Measurements from ENCODE around the gene PAPPA2. TPM values are rescaled to one million over a fixed set of nuclear protein-coding genes. Genes with fewer than 3 reads are reported as not detected.

PAPPA2 gene
- total RNA-seq, 2 donors from 2014 or later = 1.3 TPM; not detected in 1

- H3K27me3 ChIP-seq (ENCODE audit: control insufficient read depth, insufficient read depth, low read length, poor library complexity, severe bottlenecking) = no peaks in the 10 kb centered on the region
- Mint-ChIP-seq H3K9me3 (no peaks in the 10 kb centered on the region), H3K27me3 (ENCODE audit: insufficient read depth) (no peaks in the 10 kb centered on the region), H3K4me1 (peaks cover 2% of the 10 kb centered on the region), H3K27ac (no peak overlapping the region), H3K4me3 (no peak overlapping the region), H3K36me3 (ENCODE audit: low read depth) (no peaks in the 10 kb centered on the region)
- H3K9me3 ChIP-seq (ENCODE audit: control insufficient read depth, low read length) = no peaks in the 10 kb centered on the region
- no peak overlapping the region for H3K27ac ChIP-seq (ENCODE audit: low read depth, low read length)
- DNase-seq = no peak
- TF ChIP-seq CTCF (conservative IDR thresholded peaks at IDR 0.05) = no peak
- H3K4me1 ChIP-seq (ENCODE audit: control insufficient read depth, insufficient read depth, low read length) = no peaks in the 10 kb centered on the region
- no peak overlapping the region for H3K4me3 ChIP-seq (ENCODE audit: low read length)
- H3K9ac ChIP-seq (ENCODE audit: extremely low read depth, low read length, poor library complexity, severe bottlenecking) = no peak overlapping the region
- no peaks in the 10 kb centered on the region for H3K36me3 ChIP-seq (ENCODE audit: control insufficient read depth, insufficient read depth, low read length)
Measured at GRCh38 chr1:176512966-176513365, 50.0 kb downstream of the PAPPA2 start.

- no peak overlapping the region for H3K27ac ChIP-seq (ENCODE audit: low read depth, low read length)
- no peaks in the 10 kb centered on the region for H3K27me3 Mint-ChIP-seq (ENCODE audit: insufficient read depth)
Measured at GRCh38 chr1:176515310-176515709, 52.3 kb downstream of the PAPPA2 start.

GRCh38 chr1:176517484-176517883, 54.5 kb downstream of the PAPPA2 start:
- Mint-ChIP-seq H3K4me3 (no peak overlapping the region), H3K9me3 (no peaks in the 10 kb centered on the region), H3K4me1 (no peaks in the 10 kb centered on the region), H3K27me3 (ENCODE audit: insufficient read depth) (no peaks in the 10 kb centered on the region), H3K27ac (no peak overlapping the region), H3K36me3 (ENCODE audit: low read depth) (no peaks in the 10 kb centered on the region)
- H3K36me3 ChIP-seq (ENCODE audit: control insufficient read depth, insufficient read depth, low read length) = no peaks in the 10 kb centered on the region
- WGBS, 2 experiments (ENCODE audit: insufficient coverage in 1 of 2, insufficient read length in 1 of 2) = 89 to 90% methylated on average over 4 of the region's 4 CpGs
- no peak overlapping the region for H3K4me3 ChIP-seq (ENCODE audit: low read length)
- H3K27ac ChIP-seq (ENCODE audit: low read depth, low read length) = no peak overlapping the region
- H3K9ac ChIP-seq (ENCODE audit: extremely low read depth, low read length, poor library complexity, severe bottlenecking) = no peak overlapping the region
- no peaks in the 10 kb centered on the region for H3K4me1 ChIP-seq (ENCODE audit: control insufficient read depth, insufficient read depth, low read length)
- peak; percentile 55 for DNase-seq
- no peak for TF ChIP-seq CTCF (conservative IDR thresholded peaks at IDR 0.05)
- no peaks in the 10 kb centered on the region for H3K27me3 ChIP-seq (ENCODE audit: control insufficient read depth, insufficient read depth, low read length, poor library complexity, severe bottlenecking)
- H3K9me3 ChIP-seq (ENCODE audit: control insufficient read depth, low read length) = no peaks in the 10 kb centered on the region

More at GRCh38 chr1:176515310-176515709, 52.3 kb downstream of the PAPPA2 start:
- Histone ChIP-seq H3K9ac (ENCODE audit: extremely low read depth, low read length, poor library complexity, severe bottlenecking) (no peak overlapping the region), H3K4me1 (ENCODE audit: control insufficient read depth, insufficient read depth, low read length) (no peaks in the 10 kb centered on the region), H3K36me3 (ENCODE audit: control insufficient read depth, insufficient read depth, low read length) (no peaks in the 10 kb centered on the region), H3K9me3 (ENCODE audit: control insufficient read depth, low read length) (no peaks in the 10 kb centered on the region), H3K4me3 (ENCODE audit: low read length) (no peak overlapping the region), H3K27me3 (ENCODE audit: control insufficient read depth, insufficient read depth, low read length, poor library complexity, severe bottlenecking) (no peaks in the 10 kb centered on the region)
- 84 to 93% methylated on average over 2 to 3 of the region's 3 CpGs for WGBS, 2 experiments (ENCODE audit: insufficient coverage in 1 of 2, insufficient read length in 1 of 2)
- Mint-ChIP-seq H3K9me3 (no peaks in the 10 kb centered on the region), H3K4me3 (no peak overlapping the region), H3K27ac (no peak overlapping the region), H3K36me3 (ENCODE audit: low read depth) (no peaks in the 10 kb centered on the region), H3K4me1 (no peaks in the 10 kb centered on the region)
- no peak for DNase-seq
- TF ChIP-seq CTCF (conservative IDR thresholded peaks at IDR 0.05) = no peak

Measured in endodermal cell (in vitro differentiated cells).